ENCODE data around the gene SATB2.

The SATB2 gene

DNA sequence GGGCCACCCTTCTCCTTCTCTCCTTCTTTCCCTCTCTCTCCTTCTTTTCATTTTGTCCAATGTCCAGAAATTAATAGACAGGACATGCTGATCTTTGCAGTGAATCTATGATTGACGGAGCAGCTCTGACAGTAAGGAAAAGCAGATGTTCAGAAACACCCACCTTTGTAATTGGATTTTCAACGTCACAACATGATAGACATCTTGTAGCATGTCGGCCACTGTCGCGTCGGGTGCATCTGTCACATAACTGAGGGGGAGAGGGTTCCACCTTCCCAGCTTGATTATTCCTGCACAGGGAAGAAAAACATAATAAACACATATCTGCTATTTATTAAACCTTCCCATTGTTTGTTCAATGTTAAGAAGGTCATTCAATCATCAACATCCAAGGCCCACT lies 76.2 kb downstream of the SATB2 start:
- Histone ChIP-seq H3K4me3 (ENCODE audit: low read depth in 1 of 2, low read length in 2 of 2) (no peak overlapping the region), H3K9ac (ENCODE audit: low read depth in 1 of 2, low read length in 2 of 2) (no peak overlapping the region), H3K27ac (ENCODE audit: low read depth, low read length) (no peak overlapping the region), H3K36me3 (ENCODE audit: control insufficient read depth in 1 of 2, insufficient read depth in 2 of 2, low read length in 2 of 2) (no peaks in the 10 kb centered on the region), H3K27me3 (ENCODE audit: control insufficient read depth in 1 of 2, insufficient read depth in 2 of 2, low read length in 2 of 2) (no peaks in the 10 kb centered on the region), H3K4me1 (ENCODE audit: control insufficient read depth in 1 of 2, insufficient read depth in 2 of 2, low read length in 2 of 2) (no peaks in the 10 kb centered on the region), H3K9me3 (ENCODE audit: control insufficient read depth in 1 of 2, low read length in 2 of 2) (no peaks in the 10 kb centered on the region)

DNA sequence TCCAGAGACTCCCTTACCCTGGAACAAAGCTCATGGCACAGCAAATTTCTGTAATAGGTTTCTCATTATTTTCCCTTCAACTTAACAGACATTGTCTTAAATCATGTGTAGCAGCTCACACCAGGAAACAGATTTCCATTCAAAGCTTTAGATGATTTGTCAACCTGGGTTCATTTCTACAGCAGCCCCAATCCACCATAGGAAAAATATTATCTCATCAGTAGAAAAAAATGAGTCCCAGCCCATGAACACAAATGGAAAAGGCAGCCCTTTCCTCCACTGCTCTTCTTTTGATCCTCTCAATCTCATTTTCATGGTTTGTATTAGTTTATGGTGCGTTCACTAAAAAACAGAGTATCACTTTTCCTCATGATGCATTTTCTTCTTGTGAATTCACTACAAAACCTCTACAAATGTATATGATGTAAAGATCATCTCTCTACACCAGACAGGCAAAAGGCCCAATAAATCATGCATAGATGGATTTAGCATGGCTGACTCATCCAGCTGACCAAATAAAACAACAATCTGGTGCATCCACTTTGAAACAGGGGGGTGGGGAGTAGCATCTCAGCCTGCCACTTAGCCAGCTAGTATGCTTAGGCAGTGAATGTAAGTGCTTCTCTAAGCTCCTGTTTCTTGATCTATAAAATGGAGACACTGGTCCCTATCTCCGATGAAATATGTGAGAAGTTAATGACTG lies 78.6 kb downstream of the SATB2 start:
- H3K9ac ChIP-seq (ENCODE audit: low read depth in 1 of 2, low read length in 2 of 2) = no peak overlapping the region
- H3K27me3 ChIP-seq (ENCODE audit: control insufficient read depth in 1 of 2, insufficient read depth in 2 of 2, low read length in 2 of 2) = no peaks in the 10 kb centered on the region
- no peak overlapping the region for H3K4me3 ChIP-seq (ENCODE audit: low read depth in 1 of 2, low read length in 2 of 2)
- no peaks in the 10 kb centered on the region for H3K36me3 ChIP-seq (ENCODE audit: control insufficient read depth in 1 of 2, insufficient read depth in 2 of 2, low read length in 2 of 2)
- no peak overlapping the region for H3K27ac ChIP-seq (ENCODE audit: low read depth, low read length)
- no peaks in the 10 kb centered on the region for H3K4me1 ChIP-seq (ENCODE audit: control insufficient read depth in 1 of 2, insufficient read depth in 2 of 2, low read length in 2 of 2)
- no peaks in the 10 kb centered on the region for H3K9me3 ChIP-seq (ENCODE audit: control insufficient read depth in 1 of 2, low read length in 2 of 2)

DNA sequence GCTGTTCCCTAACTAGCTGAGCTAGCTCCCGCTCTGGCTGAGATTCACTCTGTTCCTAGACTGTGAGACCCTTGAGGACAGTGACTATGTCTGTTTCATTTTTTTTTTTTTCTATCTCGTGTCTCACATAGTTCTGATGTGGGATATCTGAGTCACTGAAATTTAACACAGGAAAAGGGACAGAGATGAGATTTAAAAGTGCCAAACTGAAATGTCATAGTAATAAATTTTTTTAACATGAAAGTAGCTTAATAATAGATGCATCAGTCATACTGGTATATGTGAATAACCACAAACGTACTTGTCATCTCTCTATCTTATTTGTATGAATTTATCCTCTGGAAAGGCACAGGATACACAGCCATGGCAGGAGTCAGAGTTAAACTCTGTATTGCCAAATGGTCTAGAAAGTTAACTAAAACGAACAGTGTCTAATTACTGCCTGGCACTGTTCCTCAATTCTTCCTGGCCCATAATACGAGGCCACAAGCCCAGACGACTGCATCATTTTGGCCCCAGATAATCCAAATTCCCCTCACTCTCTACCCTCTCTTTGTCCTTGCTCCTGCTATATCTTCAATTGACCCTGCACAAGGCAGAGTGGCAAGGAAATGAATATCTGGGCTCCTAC lies 87.5 kb downstream of the SATB2 start:
- H3K9ac ChIP-seq (ENCODE audit: low read depth in 1 of 2, low read length in 2 of 2) = no peak overlapping the region

DNA sequence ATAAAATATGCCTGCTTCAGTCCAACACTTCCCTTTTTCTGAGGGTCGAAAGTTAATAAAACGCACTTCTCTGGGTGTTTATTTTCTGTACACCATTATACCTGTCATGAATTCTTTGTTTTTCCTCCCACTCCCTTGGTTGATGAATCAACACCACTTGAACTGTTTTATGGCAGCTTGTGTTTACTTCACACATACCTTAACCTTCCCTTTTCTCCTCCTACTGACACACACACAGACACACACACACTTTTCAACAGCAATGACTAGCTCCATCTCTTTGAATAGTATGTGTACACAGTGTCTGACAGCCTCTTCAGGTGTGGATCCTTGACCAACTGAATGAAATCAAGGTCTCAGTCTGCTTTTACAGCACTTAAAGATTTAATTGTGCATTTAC lies 91.3 kb downstream of the SATB2 start:
- Histone ChIP-seq H3K9me3 (ENCODE audit: control insufficient read depth in 1 of 2, low read length in 2 of 2) (no peaks in the 10 kb centered on the region), H3K27ac (ENCODE audit: low read depth, low read length) (no peak overlapping the region), H3K4me3 (ENCODE audit: low read depth in 1 of 2, low read length in 2 of 2) (no peak overlapping the region), H3K9ac (ENCODE audit: low read depth in 1 of 2, low read length in 2 of 2) (no peak overlapping the region), H3K4me1 (ENCODE audit: control insufficient read depth in 1 of 2, insufficient read depth in 2 of 2, low read length in 2 of 2) (no peaks in the 10 kb centered on the region), H3K36me3 (ENCODE audit: control insufficient read depth in 1 of 2, insufficient read depth in 2 of 2, low read length in 2 of 2) (no peaks in the 10 kb centered on the region), H3K27me3 (ENCODE audit: control insufficient read depth in 1 of 2, insufficient read depth in 2 of 2, low read length in 2 of 2) (no peaks in the 10 kb centered on the region)

More for the DNA sequence above, 87.5 kb downstream of the SATB2 start:
- no peaks in the 10 kb centered on the region for H3K27me3 ChIP-seq (ENCODE audit: control insufficient read depth in 1 of 2, insufficient read depth in 2 of 2, low read length in 2 of 2)
- H3K27ac ChIP-seq (ENCODE audit: low read depth, low read length) = no peak overlapping the region
- H3K9me3 ChIP-seq (ENCODE audit: control insufficient read depth in 1 of 2, low read length in 2 of 2) = no peaks in the 10 kb centered on the region
- H3K36me3 ChIP-seq (ENCODE audit: control insufficient read depth in 1 of 2, insufficient read depth in 2 of 2, low read length in 2 of 2) = no peaks in the 10 kb centered on the region
- H3K4me3 ChIP-seq (ENCODE audit: low read depth in 1 of 2, low read length in 2 of 2) = no peak overlapping the region
- H3K4me1 ChIP-seq (ENCODE audit: control insufficient read depth in 1 of 2, insufficient read depth in 2 of 2, low read length in 2 of 2) = no peaks in the 10 kb centered on the region

DNA sequence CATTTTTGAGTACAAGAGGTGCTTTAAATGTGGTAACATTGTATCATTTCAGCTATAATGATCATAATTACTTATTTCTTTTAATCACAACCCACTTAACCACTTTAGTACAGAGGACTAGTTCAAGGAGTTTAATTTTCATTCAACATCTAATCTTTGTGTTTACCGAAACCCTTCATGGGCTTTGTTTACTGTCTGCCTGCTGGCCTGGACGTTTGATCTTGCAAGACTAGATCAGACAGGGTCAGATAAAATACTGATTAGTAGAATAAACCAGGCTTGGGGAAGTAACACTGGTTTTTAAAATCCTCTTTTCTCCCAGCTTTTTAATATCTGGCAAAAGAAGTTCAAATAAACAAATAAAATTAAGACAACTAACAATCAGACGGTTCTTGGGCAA lies 93.6 kb downstream of the SATB2 start:
- Histone ChIP-seq H3K36me3 (ENCODE audit: control insufficient read depth in 1 of 2, insufficient read depth in 2 of 2, low read length in 2 of 2) (no peaks in the 10 kb centered on the region), H3K4me3 (ENCODE audit: low read depth in 1 of 2, low read length in 2 of 2) (no peak overlapping the region), H3K27ac (ENCODE audit: low read depth, low read length) (no peak overlapping the region), H3K9me3 (ENCODE audit: control insufficient read depth in 1 of 2, low read length in 2 of 2) (no peaks in the 10 kb centered on the region), H3K4me1 (ENCODE audit: control insufficient read depth in 1 of 2, insufficient read depth in 2 of 2, low read length in 2 of 2) (no peaks in the 10 kb centered on the region), H3K9ac (ENCODE audit: low read depth in 1 of 2, low read length in 2 of 2) (no peak overlapping the region), H3K27me3 (ENCODE audit: control insufficient read depth in 1 of 2, insufficient read depth in 2 of 2, low read length in 2 of 2) (no peaks in the 10 kb centered on the region)

DNA sequence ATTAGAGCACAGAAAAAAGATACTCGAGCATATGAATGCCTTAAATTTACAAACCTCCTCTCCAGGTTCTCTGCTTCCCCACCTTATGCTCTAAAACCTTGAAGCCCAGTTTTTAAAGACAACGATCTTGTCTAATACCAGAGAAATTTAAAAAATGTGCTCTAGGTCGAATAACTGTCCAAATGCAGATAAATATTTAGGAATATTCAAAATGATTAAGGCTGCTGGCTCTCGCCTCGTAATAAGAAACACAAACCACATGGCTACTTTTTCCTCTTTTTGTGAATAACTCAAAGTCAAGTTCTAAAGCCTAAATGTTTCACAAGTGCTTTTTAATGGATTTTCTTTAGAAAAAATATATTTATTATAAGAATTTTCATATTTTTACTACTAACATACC lies 101.3 kb downstream of the SATB2 start:
- H3K27me3 ChIP-seq (ENCODE audit: control insufficient read depth in 1 of 2, insufficient read depth in 2 of 2, low read length in 2 of 2) = no peaks in the 10 kb centered on the region
- no peaks in the 10 kb centered on the region for H3K9me3 ChIP-seq (ENCODE audit: control insufficient read depth in 1 of 2, low read length in 2 of 2)
- no peaks in the 10 kb centered on the region for H3K4me1 ChIP-seq (ENCODE audit: control insufficient read depth in 1 of 2, insufficient read depth in 2 of 2, low read length in 2 of 2)
- no peak overlapping the region for H3K9ac ChIP-seq (ENCODE audit: low read depth in 1 of 2, low read length in 2 of 2)
- H3K4me3 ChIP-seq (ENCODE audit: low read depth in 1 of 2, low read length in 2 of 2) = no peak overlapping the region
- no peaks in the 10 kb centered on the region for H3K36me3 ChIP-seq (ENCODE audit: control insufficient read depth in 1 of 2, insufficient read depth in 2 of 2, low read length in 2 of 2)
- H3K27ac ChIP-seq (ENCODE audit: low read depth, low read length) = no peak overlapping the region

DNA sequence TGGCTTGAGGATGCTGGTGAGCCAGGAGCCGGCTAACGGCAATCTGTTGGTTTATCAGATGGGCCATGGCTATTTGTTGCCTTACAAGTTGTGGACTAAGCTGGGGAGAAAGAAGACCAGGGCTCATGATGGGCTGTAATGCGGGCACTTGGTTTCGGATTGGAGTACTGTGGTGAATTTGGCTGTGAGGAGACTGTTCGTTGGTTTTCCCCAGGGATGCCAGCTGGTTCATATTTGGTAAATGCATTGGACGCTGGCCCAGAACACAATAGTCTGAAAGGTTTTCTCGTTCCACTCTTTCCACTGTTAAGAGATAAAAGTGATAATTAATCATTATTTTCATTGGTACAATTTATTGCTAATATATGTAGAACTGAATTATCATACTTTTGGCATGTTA lies 108.9 kb downstream of the SATB2 start:
- Histone ChIP-seq H3K9me3 (ENCODE audit: control insufficient read depth in 1 of 2, low read length in 2 of 2) (no peaks in the 10 kb centered on the region), H3K27ac (ENCODE audit: low read depth, low read length) (no peak overlapping the region), H3K4me3 (ENCODE audit: low read depth in 1 of 2, low read length in 2 of 2) (no peak overlapping the region), H3K9ac (ENCODE audit: low read depth in 1 of 2, low read length in 2 of 2) (no peak overlapping the region), H3K27me3 (ENCODE audit: control insufficient read depth in 1 of 2, insufficient read depth in 2 of 2, low read length in 2 of 2) (no peaks in the 10 kb centered on the region), H3K36me3 (ENCODE audit: control insufficient read depth in 1 of 2, insufficient read depth in 2 of 2, low read length in 2 of 2) (no peaks in the 10 kb centered on the region), H3K4me1 (ENCODE audit: control insufficient read depth in 1 of 2, insufficient read depth in 2 of 2, low read length in 2 of 2) (no peaks in the 10 kb centered on the region)

DNA sequence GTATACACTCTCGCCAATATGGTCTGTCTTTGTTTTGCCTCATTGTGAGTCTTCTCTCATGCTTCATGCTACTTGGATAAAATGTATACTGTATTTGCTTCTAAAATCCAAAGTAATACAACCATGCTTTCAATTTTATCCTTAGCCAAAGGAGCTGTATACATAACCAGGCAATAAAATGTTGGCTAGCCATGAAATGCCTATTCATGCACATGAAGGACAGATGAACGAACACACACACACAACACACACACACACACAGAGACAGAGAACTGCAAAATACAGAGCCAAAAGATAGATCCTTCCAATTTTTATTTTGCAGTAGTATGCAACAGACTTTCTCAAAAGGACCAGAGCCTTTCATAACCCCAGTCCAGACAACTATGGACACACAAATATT lies 113.7 kb downstream of the SATB2 start:
- no peaks in the 10 kb centered on the region for H3K36me3 ChIP-seq (ENCODE audit: control insufficient read depth in 1 of 2, insufficient read depth in 2 of 2, low read length in 2 of 2)
- H3K27me3 ChIP-seq (ENCODE audit: control insufficient read depth in 1 of 2, insufficient read depth in 2 of 2, low read length in 2 of 2) = no peaks in the 10 kb centered on the region
- H3K27ac ChIP-seq (ENCODE audit: low read depth, low read length) = no peak overlapping the region
- no peaks in the 10 kb centered on the region for H3K9me3 ChIP-seq (ENCODE audit: control insufficient read depth in 1 of 2, low read length in 2 of 2)
- H3K9ac ChIP-seq (ENCODE audit: low read depth in 1 of 2, low read length in 2 of 2) = no peak overlapping the region
- H3K4me1 ChIP-seq (ENCODE audit: control insufficient read depth in 1 of 2, insufficient read depth in 2 of 2, low read length in 2 of 2) = no peaks in the 10 kb centered on the region
- no peak overlapping the region for H3K4me3 ChIP-seq (ENCODE audit: low read depth in 1 of 2, low read length in 2 of 2)

DNA sequence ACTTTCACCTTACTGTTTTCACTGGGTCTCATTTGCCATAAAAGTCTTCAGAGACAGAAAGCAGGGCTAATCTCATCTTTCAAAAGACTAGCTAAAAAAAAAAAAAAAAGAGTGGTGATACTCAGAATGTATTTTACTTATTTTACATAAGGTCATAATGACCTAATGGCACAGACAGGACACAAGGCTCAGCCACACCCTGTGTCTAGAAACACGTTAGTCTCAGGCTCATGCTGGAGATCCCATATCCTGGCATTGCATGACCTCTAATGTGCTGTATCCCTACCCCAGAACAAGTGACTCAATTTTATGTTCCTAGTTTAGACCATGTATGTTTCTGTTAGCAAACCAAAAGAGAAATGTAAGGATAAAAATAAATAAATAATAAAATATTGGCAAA lies 115.4 kb downstream of the SATB2 start:
- H3K4me3 ChIP-seq (ENCODE audit: low read depth in 1 of 2, low read length in 2 of 2) = no peak overlapping the region
- no peak overlapping the region for H3K9ac ChIP-seq (ENCODE audit: low read depth in 1 of 2, low read length in 2 of 2)
- H3K27me3 ChIP-seq (ENCODE audit: control insufficient read depth in 1 of 2, insufficient read depth in 2 of 2, low read length in 2 of 2) = no peaks in the 10 kb centered on the region
- H3K36me3 ChIP-seq (ENCODE audit: control insufficient read depth in 1 of 2, insufficient read depth in 2 of 2, low read length in 2 of 2) = no peaks in the 10 kb centered on the region
- no peaks in the 10 kb centered on the region for H3K4me1 ChIP-seq (ENCODE audit: control insufficient read depth in 1 of 2, insufficient read depth in 2 of 2, low read length in 2 of 2)
- no peak overlapping the region for H3K27ac ChIP-seq (ENCODE audit: low read depth, low read length)
- no peaks in the 10 kb centered on the region for H3K9me3 ChIP-seq (ENCODE audit: control insufficient read depth in 1 of 2, low read length in 2 of 2)

DNA sequence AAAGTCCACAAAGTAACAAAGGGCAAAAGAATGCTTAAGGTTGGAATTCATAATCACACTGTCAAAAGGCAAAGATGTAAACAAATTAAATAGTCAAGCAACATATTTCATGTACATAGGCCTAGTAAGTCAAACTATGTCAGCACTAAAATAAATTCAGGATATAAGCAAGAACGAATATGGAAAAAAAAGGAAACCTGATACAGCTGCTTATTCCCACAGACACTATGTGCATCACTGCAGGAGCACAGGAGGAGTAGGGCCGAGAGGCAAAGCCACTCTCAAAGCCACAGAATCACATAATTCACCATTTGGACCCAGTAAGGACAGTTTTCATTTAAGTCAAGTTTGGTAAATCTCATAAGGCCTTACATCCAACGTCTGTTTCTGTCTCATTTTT lies 116.6 kb downstream of the SATB2 start:
- Histone ChIP-seq H3K27me3 (ENCODE audit: control insufficient read depth in 1 of 2, insufficient read depth in 2 of 2, low read length in 2 of 2) (no peaks in the 10 kb centered on the region), H3K36me3 (ENCODE audit: control insufficient read depth in 1 of 2, insufficient read depth in 2 of 2, low read length in 2 of 2) (no peaks in the 10 kb centered on the region), H3K27ac (ENCODE audit: low read depth, low read length) (no peak overlapping the region), H3K9ac (ENCODE audit: low read depth in 1 of 2, low read length in 2 of 2) (no peak overlapping the region), H3K4me3 (ENCODE audit: low read depth in 1 of 2, low read length in 2 of 2) (no peak overlapping the region), H3K9me3 (ENCODE audit: control insufficient read depth in 1 of 2, low read length in 2 of 2) (no peaks in the 10 kb centered on the region), H3K4me1 (ENCODE audit: control insufficient read depth in 1 of 2, insufficient read depth in 2 of 2, low read length in 2 of 2) (no peaks in the 10 kb centered on the region)
